ENCODE data around the gene LIMCH1. TPM values are rescaled to one million over a fixed set of nuclear protein-coding genes. Genes with fewer than 3 reads are reported as not detected.

Gene LIMCH1
- total RNA-seq, 1 donor from 2014 or later = 12.7 TPM

DNA sequence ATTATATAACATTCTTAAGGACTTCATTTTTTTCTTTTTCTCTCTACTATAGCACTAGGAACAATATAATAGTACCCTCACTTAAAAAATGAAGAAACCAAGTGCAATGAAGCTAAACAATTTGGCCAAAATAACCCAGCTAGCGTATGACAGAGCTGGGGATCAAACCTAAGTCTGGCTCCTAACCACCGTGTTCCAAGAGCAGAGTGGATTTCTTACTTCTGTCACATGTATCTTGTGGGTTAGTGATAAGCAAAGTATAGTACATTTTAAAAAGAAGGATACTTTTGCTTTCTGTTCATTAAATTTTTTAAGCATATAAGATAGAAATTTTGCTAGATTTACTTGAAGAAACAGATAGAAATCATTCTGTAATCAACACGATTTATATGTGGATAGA lies 11.5 kb downstream of the LIMCH1 start:
- Mint-ChIP-seq H3K4me3 (ENCODE audit: low read depth) (no peak overlapping the region), H3K27me3 (peaks cover 10% of the 10 kb centered on the region), H3K27ac (no peak overlapping the region), H3K36me3 (ENCODE audit: insufficient read depth) (no peaks in the 10 kb centered on the region), H3K4me1 (ENCODE audit: low read depth) (peaks cover 10% of the 10 kb centered on the region), H3K9me3 (ENCODE audit: low read depth) (no peaks in the 10 kb centered on the region)
- no peak for DNase-seq (ENCODE audit: low spot score, unreplicated experiment)
- TF ChIP-seq, protein P1, sequence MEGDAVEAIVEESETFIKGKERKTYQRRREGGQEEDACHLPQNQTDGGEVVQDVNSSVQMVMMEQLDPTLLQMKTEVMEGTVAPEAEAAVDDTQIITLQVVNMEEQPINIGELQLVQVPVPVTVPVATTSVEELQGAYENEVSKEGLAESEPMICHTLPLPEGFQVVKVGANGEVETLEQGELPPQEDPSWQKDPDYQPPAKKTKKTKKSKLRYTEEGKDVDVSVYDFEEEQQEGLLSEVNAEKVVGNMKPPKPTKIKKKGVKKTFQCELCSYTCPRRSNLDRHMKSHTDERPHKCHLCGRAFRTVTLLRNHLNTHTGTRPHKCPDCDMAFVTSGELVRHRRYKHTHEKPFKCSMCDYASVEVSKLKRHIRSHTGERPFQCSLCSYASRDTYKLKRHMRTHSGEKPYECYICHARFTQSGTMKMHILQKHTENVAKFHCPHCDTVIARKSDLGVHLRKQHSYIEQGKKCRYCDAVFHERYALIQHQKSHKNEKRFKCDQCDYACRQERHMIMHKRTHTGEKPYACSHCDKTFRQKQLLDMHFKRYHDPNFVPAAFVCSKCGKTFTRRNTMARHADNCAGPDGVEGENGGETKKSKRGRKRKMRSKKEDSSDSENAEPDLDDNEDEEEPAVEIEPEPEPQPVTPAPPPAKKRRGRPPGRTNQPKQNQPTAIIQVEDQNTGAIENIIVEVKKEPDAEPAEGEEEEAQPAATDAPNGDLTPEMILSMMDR (IDR thresholded peaks at IDR 0.05; ENCODE audit: unreplicated experiment) = no peak

DNA sequence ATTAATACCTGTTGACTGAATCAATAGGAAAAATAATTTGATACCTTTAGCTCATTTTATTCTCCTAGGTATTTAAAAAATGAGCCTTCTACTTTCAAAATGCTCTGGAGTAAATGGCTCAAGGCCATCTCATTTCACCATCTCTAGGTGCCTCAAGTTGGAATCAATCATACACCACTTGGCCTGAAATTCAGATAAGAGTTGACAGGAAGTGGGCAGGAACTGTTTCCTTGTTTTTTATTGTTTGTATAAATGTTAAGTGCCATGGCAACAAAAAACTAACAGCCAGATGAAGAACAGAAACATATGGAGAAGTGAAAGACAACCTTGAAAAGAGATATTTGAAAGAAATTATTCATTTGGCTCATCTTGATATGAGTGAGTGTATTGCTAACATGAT lies 12.4 kb downstream of the LIMCH1 start:
- Mint-ChIP-seq H3K9me3 (ENCODE audit: low read depth) (no peaks in the 10 kb centered on the region), H3K27me3 (peaks cover 3% of the 10 kb centered on the region), H3K27ac (no peak overlapping the region), H3K4me1 (ENCODE audit: low read depth) (peaks cover 11% of the 10 kb centered on the region), H3K4me3 (ENCODE audit: low read depth) (no peak overlapping the region), H3K36me3 (ENCODE audit: insufficient read depth) (no peaks in the 10 kb centered on the region)
- TF ChIP-seq, protein P1 (IDR thresholded peaks at IDR 0.05; ENCODE audit: unreplicated experiment) = no peak
- no peak for DNase-seq (ENCODE audit: low spot score, unreplicated experiment)

DNA sequence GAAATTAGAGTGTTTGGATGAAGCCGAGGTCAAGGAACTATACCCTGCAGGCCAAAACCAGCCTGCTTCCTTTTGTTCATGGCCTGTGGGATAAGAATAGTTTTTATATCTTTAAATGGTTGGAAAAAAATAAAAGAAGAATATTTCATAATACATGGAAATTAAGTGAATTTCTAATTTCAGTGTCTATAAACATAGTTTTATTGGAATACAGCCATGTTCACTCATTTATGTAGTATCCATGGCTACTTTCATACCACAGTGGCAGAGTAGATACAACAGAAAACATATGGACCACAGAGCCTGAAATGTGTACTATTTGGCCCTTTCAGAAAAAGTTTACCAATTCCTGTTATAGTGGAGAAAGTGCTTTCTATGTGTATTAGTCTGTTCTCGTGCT lies 13.6 kb downstream of the LIMCH1 start:
- TF ChIP-seq, protein P1 (IDR thresholded peaks at IDR 0.05; ENCODE audit: unreplicated experiment) = no peak
- H3K9me3 Mint-ChIP-seq (ENCODE audit: low read depth) = no peaks in the 10 kb centered on the region
- H3K4me3 Mint-ChIP-seq (ENCODE audit: low read depth) = no peak overlapping the region
- no peak overlapping the region for H3K27ac Mint-ChIP-seq
- peaks cover 3% of the 10 kb centered on the region for H3K27me3 Mint-ChIP-seq
- H3K4me1 Mint-ChIP-seq (ENCODE audit: low read depth) = peaks cover 13% of the 10 kb centered on the region
- DNase-seq (ENCODE audit: low spot score, unreplicated experiment) = no peak
- no peaks in the 10 kb centered on the region for H3K36me3 Mint-ChIP-seq (ENCODE audit: insufficient read depth)

DNA sequence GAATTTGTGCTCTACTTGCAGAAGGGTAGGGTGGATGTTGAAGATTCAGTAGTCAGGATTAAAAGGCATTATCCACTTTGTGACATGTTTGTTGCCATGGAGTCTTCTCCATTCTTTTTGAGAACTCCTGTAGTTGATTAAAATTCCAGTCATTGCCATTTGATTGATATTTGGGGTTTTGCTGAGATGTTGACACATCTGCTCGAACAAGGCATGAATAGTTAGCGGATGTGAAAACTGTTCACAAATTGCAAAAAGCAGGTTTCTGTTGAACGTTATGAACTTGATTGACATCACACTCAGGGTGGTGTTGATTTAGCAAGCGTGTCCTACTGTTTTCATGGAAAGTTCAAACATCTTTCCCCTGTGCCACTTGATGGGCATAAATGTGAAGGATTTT lies 16.9 kb downstream of the LIMCH1 start:
- Mint-ChIP-seq H3K36me3 (ENCODE audit: insufficient read depth) (no peaks in the 10 kb centered on the region), H3K4me1 (ENCODE audit: low read depth) (peaks cover 9% of the 10 kb centered on the region), H3K27me3 (peaks cover 26% of the 10 kb centered on the region), H3K27ac (no peak overlapping the region), H3K4me3 (ENCODE audit: low read depth) (no peak overlapping the region), H3K9me3 (ENCODE audit: low read depth) (no peaks in the 10 kb centered on the region)
- TF ChIP-seq, protein P1 (IDR thresholded peaks at IDR 0.05; ENCODE audit: unreplicated experiment) = no peak
- no peak for DNase-seq (ENCODE audit: low spot score, unreplicated experiment)

DNA sequence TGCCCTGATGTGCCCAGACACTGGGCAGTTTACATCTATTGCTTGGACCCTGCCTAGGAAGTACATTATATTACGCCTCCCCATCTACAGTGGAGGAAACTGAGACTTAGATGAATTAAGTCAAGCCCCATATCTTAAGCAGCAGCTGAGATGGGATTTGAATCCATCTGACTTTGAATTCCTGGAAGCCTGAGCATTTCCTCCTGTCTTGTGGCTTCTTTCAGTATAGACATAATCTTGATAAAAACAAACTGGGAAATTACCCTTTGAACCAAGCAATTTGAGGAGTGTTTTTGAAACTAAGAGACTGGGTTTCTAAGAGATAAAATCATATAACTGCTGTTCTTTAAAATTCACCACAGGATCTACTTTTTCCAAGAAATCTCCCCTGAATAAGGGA lies 18.6 kb downstream of the LIMCH1 start:
- Mint-ChIP-seq H3K4me1 (ENCODE audit: low read depth) (peaks cover 4% of the 10 kb centered on the region), H3K27ac (no peak overlapping the region)
- TF ChIP-seq, protein P1 (IDR thresholded peaks at IDR 0.05; ENCODE audit: unreplicated experiment) = no peak

More for the DNA sequence above, 18.6 kb downstream of the LIMCH1 start:
- H3K36me3 Mint-ChIP-seq (ENCODE audit: insufficient read depth) = no peaks in the 10 kb centered on the region
- H3K9me3 Mint-ChIP-seq (ENCODE audit: low read depth) = no peaks in the 10 kb centered on the region
- no peak for DNase-seq (ENCODE audit: low spot score, unreplicated experiment)
- peaks cover 32% of the 10 kb centered on the region for H3K27me3 Mint-ChIP-seq
- no peak overlapping the region for H3K4me3 Mint-ChIP-seq (ENCODE audit: low read depth)

Data from progenitor cell of endocrine pancreas (in vitro differentiated cells).